ENCODE data around the gene MXI1.

The MXI1 gene

DNA sequence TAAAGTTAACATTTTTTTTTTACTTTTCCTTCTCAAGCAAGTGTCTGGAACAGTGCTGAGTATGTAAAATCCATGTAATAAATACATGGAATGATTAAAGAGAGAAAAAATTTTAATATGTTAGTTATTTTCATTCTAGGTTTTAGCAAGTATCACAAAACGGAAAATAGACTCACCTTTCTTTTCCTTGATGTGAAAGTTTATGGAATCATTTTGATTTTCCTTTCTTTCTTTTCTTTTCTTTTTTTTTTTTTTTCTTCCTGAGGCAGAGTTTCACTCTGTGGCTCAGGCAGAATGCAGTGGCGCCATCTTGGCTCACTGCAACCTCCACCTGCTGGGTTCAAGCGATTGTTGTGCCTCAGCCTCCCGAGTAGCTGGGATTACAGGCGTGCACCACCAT lies 69.2 kb downstream of the MXI1 start:
- Histone ChIP-seq H3K4me1 (ENCODE audit: insufficient read depth, insufficient read length) (no peaks in the 10 kb centered on the region), H3K36me3 (ENCODE audit: insufficient read depth, insufficient read length, low read length) (peaks cover 5% of the 10 kb centered on the region), H3K9me3 (ENCODE audit: insufficient read depth, low read length) (no peaks in the 10 kb centered on the region), H3K4me3 (ENCODE audit: insufficient read length, low read depth) (no peak overlapping the region), H3K27me3 (ENCODE audit: insufficient read depth, insufficient read length) (no peaks in the 10 kb centered on the region), H3K9ac (ENCODE audit: insufficient read length, low read depth) (no peak overlapping the region)
- no peak for TF ChIP-seq ZNF274 (IDR thresholded peaks at IDR 0.05; ENCODE audit: low read depth, low read length)
- TF ChIP-seq SUZ12 (IDR thresholded peaks at IDR 0.05; ENCODE audit: extremely low read depth, insufficient read depth, insufficient read length) = no peak
- TF ChIP-seq YY1 (IDR thresholded peaks at IDR 0.05; ENCODE audit: insufficient read depth, insufficient read length) = no peak
- no peak for DNase-seq (ENCODE audit: low read depth, low spot score)

DNA sequence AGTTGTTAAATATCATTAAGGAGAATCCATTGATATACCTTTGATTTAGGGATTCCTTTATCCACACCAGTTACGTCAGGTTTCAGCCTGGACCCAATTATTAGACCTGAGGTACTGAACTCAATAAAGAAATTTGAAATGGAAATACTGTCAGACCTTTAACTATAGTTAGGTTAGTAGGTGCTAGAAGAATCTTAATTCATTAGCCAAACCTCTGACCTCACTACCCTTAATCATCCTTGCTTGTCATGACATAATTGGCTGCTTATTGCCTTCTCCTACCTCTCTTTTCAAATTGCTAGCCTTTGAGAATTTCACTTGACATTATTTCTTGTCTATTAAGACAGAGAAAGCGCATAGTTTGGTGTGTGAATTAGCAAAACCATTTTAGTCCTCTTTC lies 70.2 kb downstream of the MXI1 start:
- Histone ChIP-seq H3K9ac (ENCODE audit: insufficient read length, low read depth) (no peak overlapping the region), H3K4me1 (ENCODE audit: insufficient read depth, insufficient read length) (no peaks in the 10 kb centered on the region), H3K4me3 (ENCODE audit: insufficient read length, low read depth) (no peak overlapping the region), H3K9me3 (ENCODE audit: insufficient read depth, low read length) (no peaks in the 10 kb centered on the region), H3K36me3 (ENCODE audit: insufficient read depth, insufficient read length, low read length) (peaks cover 5% of the 10 kb centered on the region), H3K27me3 (ENCODE audit: insufficient read depth, insufficient read length) (no peaks in the 10 kb centered on the region)
- no peak for DNase-seq (ENCODE audit: low read depth, low spot score)
- TF ChIP-seq ZNF274 (IDR thresholded peaks at IDR 0.05; ENCODE audit: low read depth, low read length) (no peak), YY1 (IDR thresholded peaks at IDR 0.05; ENCODE audit: insufficient read depth, insufficient read length) (no peak), SUZ12 (IDR thresholded peaks at IDR 0.05; ENCODE audit: extremely low read depth, insufficient read depth, insufficient read length) (no peak)

DNA sequence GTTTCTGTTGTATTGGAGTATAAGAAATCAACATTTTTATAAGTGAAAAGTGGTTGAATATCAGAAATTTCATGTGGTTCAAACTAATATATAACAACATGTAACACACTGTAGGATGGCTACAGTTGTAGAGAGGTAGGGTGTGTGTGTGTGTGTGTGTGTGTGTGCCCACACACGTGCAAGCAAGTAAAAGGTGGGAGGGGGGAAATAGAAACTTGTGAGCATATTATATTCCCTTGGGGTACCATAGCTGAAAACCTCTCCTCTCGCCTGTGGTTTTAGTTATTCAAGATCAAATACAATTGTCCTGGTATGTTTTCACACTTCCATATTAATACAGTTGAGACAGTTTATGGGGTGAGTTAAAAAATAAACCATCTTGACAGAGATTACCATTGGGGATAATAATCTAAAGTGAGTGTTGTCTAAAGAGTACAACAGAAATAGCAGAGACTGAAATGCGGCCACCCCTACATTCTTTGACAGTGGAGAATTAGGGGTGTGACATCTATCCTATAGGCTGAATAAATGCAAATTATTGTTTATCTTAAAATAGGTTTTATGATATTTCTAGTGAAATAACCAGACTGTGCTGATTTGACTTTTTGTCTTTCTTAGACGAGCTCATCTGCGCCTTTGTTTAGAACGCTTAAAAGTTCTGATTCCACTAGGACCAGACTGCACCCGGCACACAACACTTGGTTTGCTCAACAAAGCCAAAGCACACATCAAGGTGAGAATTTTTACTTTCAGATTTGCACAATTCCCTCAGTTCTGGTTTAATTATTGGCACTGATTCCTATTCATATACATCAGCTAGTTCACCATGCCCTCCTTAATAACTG lies 71.4 kb downstream of the MXI1 start:
- no peaks in the 10 kb centered on the region for H3K27me3 ChIP-seq (ENCODE audit: insufficient read depth, insufficient read length)
- H3K9me3 ChIP-seq (ENCODE audit: insufficient read depth, low read length) = no peaks in the 10 kb centered on the region
- TF ChIP-seq SUZ12 (IDR thresholded peaks at IDR 0.05; ENCODE audit: extremely low read depth, insufficient read depth, insufficient read length) (no peak), YY1 (IDR thresholded peaks at IDR 0.05; ENCODE audit: insufficient read depth, insufficient read length) (no peak), ZNF274 (IDR thresholded peaks at IDR 0.05; ENCODE audit: low read depth, low read length) (no peak)
- no peaks in the 10 kb centered on the region for H3K4me1 ChIP-seq (ENCODE audit: insufficient read depth, insufficient read length)
- DNase-seq (ENCODE audit: low read depth, low spot score) = no peak
- H3K4me3 ChIP-seq (ENCODE audit: insufficient read length, low read depth) = no peak overlapping the region
- H3K36me3 ChIP-seq (ENCODE audit: insufficient read depth, insufficient read length, low read length) = peaks cover 5% of the 10 kb centered on the region
- H3K9ac ChIP-seq (ENCODE audit: insufficient read length, low read depth) = no peak overlapping the region

DNA sequence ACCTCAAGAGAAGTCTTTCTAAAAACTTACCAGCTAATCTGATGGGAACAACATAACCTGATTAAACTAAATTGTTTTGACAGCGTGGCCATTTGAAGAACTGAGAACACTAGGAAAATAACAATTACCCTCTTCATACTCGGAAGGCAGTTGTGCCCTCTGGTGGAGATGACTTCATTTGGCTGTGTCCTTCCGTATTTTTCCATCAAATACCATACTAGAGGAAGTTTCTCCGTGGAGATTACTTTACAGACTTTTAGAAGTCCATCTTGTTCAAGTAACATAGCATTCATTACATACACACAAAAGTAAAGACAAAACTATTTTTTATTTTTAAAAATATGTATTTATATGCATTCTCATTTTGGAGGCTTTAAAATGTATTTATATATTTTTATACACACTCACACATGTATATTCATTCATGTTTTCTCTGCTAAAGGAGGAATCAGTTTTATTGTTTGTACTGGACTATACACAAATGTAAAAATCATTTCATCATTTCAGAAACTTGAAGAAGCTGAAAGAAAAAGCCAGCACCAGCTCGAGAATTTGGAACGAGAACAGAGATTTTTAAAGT lies 72.1 kb downstream of the MXI1 start:
- no peak for TF ChIP-seq YY1 (IDR thresholded peaks at IDR 0.05; ENCODE audit: insufficient read depth, insufficient read length)
- no peak for TF ChIP-seq SUZ12 (IDR thresholded peaks at IDR 0.05; ENCODE audit: extremely low read depth, insufficient read depth, insufficient read length)
- TF ChIP-seq ZNF274 (IDR thresholded peaks at IDR 0.05; ENCODE audit: low read depth, low read length) = no peak

DNA sequence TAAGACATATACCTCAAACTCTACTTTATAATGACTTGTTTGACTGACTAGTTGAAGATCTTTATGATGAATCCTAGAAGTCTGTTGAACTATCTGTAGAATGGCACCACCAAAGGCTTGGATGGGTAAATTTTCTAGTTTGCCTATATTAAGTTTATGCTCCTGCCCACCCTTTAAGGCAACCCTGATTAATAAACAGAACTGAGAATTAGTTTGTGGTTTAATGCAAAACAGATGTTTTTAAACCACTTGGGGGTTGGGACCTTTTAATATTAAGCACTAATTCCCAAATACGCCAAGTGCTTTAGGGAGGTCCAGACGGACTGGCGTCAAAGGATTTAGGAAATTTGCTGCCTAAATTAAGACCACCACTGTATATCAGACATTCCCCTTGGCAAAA lies 76.9 kb downstream of the MXI1 start:
- no peak for DNase-seq (ENCODE audit: low read depth, low spot score)
- no peak overlapping the region for H3K9ac ChIP-seq (ENCODE audit: insufficient read length, low read depth)
- H3K9me3 ChIP-seq (ENCODE audit: insufficient read depth, low read length) = no peaks in the 10 kb centered on the region
- TF ChIP-seq SUZ12 (IDR thresholded peaks at IDR 0.05; ENCODE audit: extremely low read depth, insufficient read depth, insufficient read length) = no peak
- no peak for TF ChIP-seq YY1 (IDR thresholded peaks at IDR 0.05; ENCODE audit: insufficient read depth, insufficient read length)
- TF ChIP-seq ZNF274 (IDR thresholded peaks at IDR 0.05; ENCODE audit: low read depth, low read length) = no peak
- no peaks in the 10 kb centered on the region for H3K4me1 ChIP-seq (ENCODE audit: insufficient read depth, insufficient read length)
- H3K4me3 ChIP-seq (ENCODE audit: insufficient read length, low read depth) = no peak overlapping the region
- peaks cover 24% of the 10 kb centered on the region for H3K36me3 ChIP-seq (ENCODE audit: insufficient read depth, insufficient read length, low read length)
- no peaks in the 10 kb centered on the region for H3K27me3 ChIP-seq (ENCODE audit: insufficient read depth, insufficient read length)

More for the DNA sequence above, 72.1 kb downstream of the MXI1 start:
- H3K9ac ChIP-seq (ENCODE audit: insufficient read length, low read depth) = no peak overlapping the region
- H3K36me3 ChIP-seq (ENCODE audit: insufficient read depth, insufficient read length, low read length) = peaks cover 5% of the 10 kb centered on the region
- no peaks in the 10 kb centered on the region for H3K4me1 ChIP-seq (ENCODE audit: insufficient read depth, insufficient read length)
- no peak overlapping the region for H3K4me3 ChIP-seq (ENCODE audit: insufficient read length, low read depth)
- H3K9me3 ChIP-seq (ENCODE audit: insufficient read depth, low read length) = no peaks in the 10 kb centered on the region
- DNase-seq (ENCODE audit: low read depth, low spot score) = peak; percentile 28
- H3K27me3 ChIP-seq (ENCODE audit: insufficient read depth, insufficient read length) = no peaks in the 10 kb centered on the region

DNA sequence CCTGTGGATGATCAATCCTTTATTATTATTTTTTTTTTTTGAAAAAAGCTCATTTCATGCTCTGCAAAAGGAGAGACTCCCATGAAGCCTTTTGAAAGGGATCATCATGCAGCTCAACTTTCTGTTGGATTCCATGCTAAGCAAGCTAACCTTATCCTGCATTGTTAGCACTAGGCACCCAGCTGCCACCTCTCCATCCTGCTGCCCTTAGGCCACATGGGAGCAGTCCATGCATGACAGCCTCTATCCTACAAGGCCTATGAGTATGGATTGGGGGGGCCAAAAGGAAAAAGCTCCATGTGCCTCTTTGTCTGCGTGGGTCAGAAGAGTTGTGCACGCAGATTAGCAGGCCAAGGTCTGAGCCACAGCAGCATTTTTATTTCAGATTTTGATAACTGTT lies 78.1 kb downstream of the MXI1 start:
- DNase-seq (ENCODE audit: low read depth, low spot score) = no peak
- Histone ChIP-seq H3K9ac (ENCODE audit: insufficient read length, low read depth) (no peak overlapping the region), H3K4me1 (ENCODE audit: insufficient read depth, insufficient read length) (no peaks in the 10 kb centered on the region), H3K9me3 (ENCODE audit: insufficient read depth, low read length) (no peaks in the 10 kb centered on the region), H3K27me3 (ENCODE audit: insufficient read depth, insufficient read length) (no peaks in the 10 kb centered on the region), H3K4me3 (ENCODE audit: insufficient read length, low read depth) (no peak overlapping the region), H3K36me3 (ENCODE audit: insufficient read depth, insufficient read length, low read length) (peaks cover 28% of the 10 kb centered on the region)
- TF ChIP-seq ZNF274 (IDR thresholded peaks at IDR 0.05; ENCODE audit: low read depth, low read length) (no peak), SUZ12 (IDR thresholded peaks at IDR 0.05; ENCODE audit: extremely low read depth, insufficient read depth, insufficient read length) (no peak), YY1 (IDR thresholded peaks at IDR 0.05; ENCODE audit: insufficient read depth, insufficient read length) (no peak)

DNA sequence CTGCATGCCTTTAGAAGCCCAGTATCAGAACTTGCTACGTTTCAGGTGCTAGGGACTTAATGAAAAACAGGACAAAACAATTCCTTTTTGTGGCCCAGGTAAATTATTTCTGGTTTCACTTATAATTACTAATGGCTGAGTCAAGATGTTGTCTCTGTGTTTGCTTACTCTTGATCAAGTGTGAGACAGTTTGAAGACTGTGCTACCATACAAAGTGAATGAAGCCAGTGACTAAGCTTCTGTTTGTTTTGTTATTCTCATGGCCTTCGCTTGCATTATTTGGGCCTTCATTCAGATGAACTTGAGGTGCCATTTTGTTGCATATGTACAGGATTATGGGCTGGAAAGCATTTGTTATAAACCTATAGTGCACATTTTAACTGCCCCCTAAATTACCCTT lies 79.4 kb downstream of the MXI1 start:
- Histone ChIP-seq H3K4me3 (ENCODE audit: insufficient read length, low read depth) (no peak overlapping the region), H3K36me3 (ENCODE audit: insufficient read depth, insufficient read length, low read length) (peaks cover 42% of the 10 kb centered on the region), H3K4me1 (ENCODE audit: insufficient read depth, insufficient read length) (no peaks in the 10 kb centered on the region), H3K9me3 (ENCODE audit: insufficient read depth, low read length) (no peaks in the 10 kb centered on the region), H3K9ac (ENCODE audit: insufficient read length, low read depth) (no peak overlapping the region), H3K27me3 (ENCODE audit: insufficient read depth, insufficient read length) (no peaks in the 10 kb centered on the region)
- TF ChIP-seq SUZ12 (IDR thresholded peaks at IDR 0.05; ENCODE audit: extremely low read depth, insufficient read depth, insufficient read length) (no peak), YY1 (IDR thresholded peaks at IDR 0.05; ENCODE audit: insufficient read depth, insufficient read length) (no peak)
- DNase-seq (ENCODE audit: low read depth, low spot score) = no peak

Data from NT2/D1 (cell line).